Measurements from ENCODE around the gene TRPV3. TPM values are rescaled to one million over a fixed set of nuclear protein-coding genes. Genes with fewer than 3 reads are reported as not detected.
"Not testable (repeated sequence)": the region's sequence is repeated elsewhere in the genome, so short reads cannot be mapped to it uniquely, and the experiment has no call there.

TRPV3 gene
- total and polyA plus RNA-seq, 9 of the 15 experiments (the other 6 are each of a cell fraction or from before 2014, with no cell fraction given): 0.03 to 0.42 (median 0.11) TPM; not detected in 1

DNA sequence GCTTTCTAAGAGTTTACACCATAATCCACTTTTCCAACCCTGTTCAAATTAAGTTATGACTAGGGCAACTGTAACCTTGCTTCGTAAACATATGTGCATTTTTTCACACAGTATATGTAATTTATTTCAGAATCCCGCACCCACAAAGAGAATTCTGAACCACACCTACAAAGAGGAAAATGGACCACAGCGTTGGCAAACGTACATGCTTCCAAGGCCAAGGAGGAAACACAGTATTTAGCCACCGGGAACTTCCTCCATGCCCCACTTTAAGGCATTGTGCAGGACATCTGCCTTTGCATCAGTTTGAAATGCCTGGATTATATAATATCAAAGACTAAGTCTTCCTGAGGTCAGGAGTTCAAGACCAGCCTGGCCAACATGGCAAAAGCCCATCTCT is 88.1 kb downstream of the TRPV3 start:
- CTCF ChIA-PET (ENCODE audit: low intra/inter-chr PET ratio): no interaction called here
- Histone ChIP-seq H3K4me3 (no peak overlapping the region), H3K4me2 (ENCODE audit: insufficient read depth, low read length) (no peak overlapping the region), H3K27ac (ENCODE audit: extremely low read depth, low read depth, low read length) (no peak overlapping the region), H3K9ac (ENCODE audit: insufficient read depth in 1 of 2, low read depth in 2 of 2, low read length in 2 of 2) (no peak overlapping the region), H3K9me1 (ENCODE audit: control insufficient read depth, insufficient read depth, low read length) (no peaks in the 10 kb centered on the region), H3K36me3 (ENCODE audit: control insufficient read depth, insufficient read depth, low read length) (no peaks in the 10 kb centered on the region), H3K9me3 (replicated peaks; ENCODE audit: control insufficient read depth, insufficient read depth, low read depth, low read length) (no peaks in the 10 kb centered on the region), H3K79me2 (ENCODE audit: control insufficient read depth, insufficient read depth, low read length) (no peaks in the 10 kb centered on the region), H3K4me1 (replicated peaks in 1 of 2; ENCODE audit: control insufficient read depth in 2 of 2, insufficient read depth in 2 of 2, low read length in 2 of 2) (no peaks in the 10 kb centered on the region; a peak in 1 of 5 replicates), H3K27me3 (ENCODE audit: control insufficient read depth in 2 of 2, insufficient read depth in 2 of 2, low read length in 2 of 2) (peaks cover 12 to 13% of the 10 kb centered on the region in 2 experiments; a peak in 3 of 5 replicates), H2AFZ (ENCODE audit: low read depth, low read length) (no peak overlapping the region), H4K20me1 (replicated peaks; ENCODE audit: control insufficient read depth, insufficient read depth, low read length) (no peaks in the 10 kb centered on the region)
- no peak for TF ChIP-seq NR2C1 (IDR thresholded peaks at IDR 0.05)
- TF ChIP-seq NR2C1 (tag; IDR thresholded peaks at IDR 0.05): no peak
- TF ChIP-seq ZNF347 (CRISPR knock-in tag; IDR thresholded peaks at IDR 0.05; ENCODE audit: low read depth): no peak
- TF ChIP-seq RBM15 (IDR thresholded peaks at IDR 0.05; ENCODE audit: insufficient read depth, low read length): no peak
- no peak for TF ChIP-seq MAFF (IDR thresholded peaks at IDR 0.05; ENCODE audit: low read length)
- TF ChIP-seq HDAC3 (IDR thresholded peaks at IDR 0.05; ENCODE audit: borderline replicate concordance, partially characterized antibody): no peak
- TF ChIP-seq CHD1 (IDR thresholded peaks at IDR 0.05; ENCODE audit: low read length): no peak
- TF ChIP-seq PYGO2 (tag; IDR thresholded peaks at IDR 0.05): no peak
- TF ChIP-seq, protein P1, sequence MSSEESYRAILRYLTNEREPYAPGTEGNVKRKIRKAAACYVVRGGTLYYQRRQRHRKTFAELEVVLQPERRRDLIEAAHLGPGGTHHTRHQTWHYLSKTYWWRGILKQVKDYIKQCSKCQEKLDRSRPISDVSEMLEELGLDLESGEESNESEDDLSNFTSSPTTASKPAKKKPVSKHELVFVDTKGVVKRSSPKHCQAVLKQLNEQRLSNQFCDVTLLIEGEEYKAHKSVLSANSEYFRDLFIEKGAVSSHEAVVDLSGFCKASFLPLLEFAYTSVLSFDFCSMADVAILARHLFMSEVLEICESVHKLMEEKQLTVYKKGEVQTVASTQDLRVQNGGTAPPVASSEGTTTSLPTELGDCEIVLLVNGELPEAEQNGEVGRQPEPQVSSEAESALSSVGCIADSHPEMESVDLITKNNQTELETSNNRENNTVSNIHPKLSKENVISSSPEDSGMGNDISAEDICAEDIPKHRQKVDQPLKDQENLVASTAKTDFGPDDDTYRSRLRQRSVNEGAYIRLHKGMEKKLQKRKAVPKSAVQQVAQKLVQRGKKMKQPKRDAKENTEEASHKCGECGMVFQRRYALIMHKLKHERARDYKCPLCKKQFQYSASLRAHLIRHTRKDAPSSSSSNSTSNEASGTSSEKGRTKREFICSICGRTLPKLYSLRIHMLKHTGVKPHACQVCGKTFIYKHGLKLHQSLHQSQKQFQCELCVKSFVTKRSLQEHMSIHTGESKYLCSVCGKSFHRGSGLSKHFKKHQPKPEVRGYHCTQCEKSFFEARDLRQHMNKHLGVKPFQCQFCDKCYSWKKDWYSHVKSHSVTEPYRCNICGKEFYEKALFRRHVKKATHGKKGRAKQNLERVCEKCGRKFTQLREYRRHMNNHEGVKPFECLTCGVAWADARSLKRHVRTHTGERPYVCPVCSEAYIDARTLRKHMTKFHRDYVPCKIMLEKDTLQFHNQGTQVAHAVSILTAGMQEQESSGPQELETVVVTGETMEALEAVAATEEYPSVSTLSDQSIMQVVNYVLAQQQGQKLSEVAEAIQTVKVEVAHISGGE (CRISPR knock-in tag; IDR thresholded peaks at IDR 0.05): no peak
- TF ChIP-seq ERF (CRISPR knock-in tag; IDR thresholded peaks at IDR 0.05): no peak
- no peak for TF ChIP-seq NFATC3 (IDR thresholded peaks at IDR 0.05)
- TF ChIP-seq ADNP (tag; IDR thresholded peaks at IDR 0.05): no peak
- no peak for TF ChIP-seq LARP7 (IDR thresholded peaks at IDR 0.05)
- TF ChIP-seq TARDBP (IDR thresholded peaks at IDR 0.05): no peak
- 0% methylated on average over 4 of the region's 5 CpGs for WGBS (ENCODE audit: insufficient coverage, low coverage, missing lambda C conversion rate)
- DNase-seq (ENCODE audit: extremely low read depth in 1 of 4, low spot score in 3 of 4) (no peak), FAIRE-seq (no peak), ATAC-seq (no peak)
- BruUV-seq (replicated peaks): no TSS peak
- POLR2A ChIA-PET: no interaction called here
- in situ Hi-C loops (cut with MboI) (no loop called here), intact Hi-C loops (cut with micrococcal nuclease) (no loop called here)

DNA sequence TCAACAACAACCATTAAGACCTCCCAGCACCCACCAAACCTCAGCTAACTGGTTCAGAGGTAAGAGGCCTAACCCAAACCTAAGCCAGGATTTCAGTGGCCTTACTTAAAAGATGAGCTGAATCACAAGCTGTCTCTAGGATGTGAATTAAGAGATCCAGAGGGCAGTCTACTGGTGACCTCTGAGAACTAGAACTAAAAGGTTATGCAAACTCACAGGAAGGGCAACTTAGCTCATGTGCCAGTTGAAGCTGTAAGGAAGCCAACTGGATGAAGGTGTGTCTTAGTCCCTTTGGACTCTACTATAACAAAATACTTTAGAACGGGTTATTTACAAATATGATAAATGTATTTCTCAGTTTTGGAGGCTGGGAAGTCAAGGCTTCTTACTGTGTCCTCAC is 91.3 kb downstream of the TRPV3 start:
- H3K9me3 ChIP-seq (replicated peaks; ENCODE audit: control insufficient read depth, insufficient read depth, low read depth, low read length); H3K9ac ChIP-seq (ENCODE audit: insufficient read depth in 1 of 2, low read depth in 2 of 2, low read length in 2 of 2); FAIRE-seq; H3K4me3 ChIP-seq; BruUV-seq (replicated peaks); H2AFZ ChIP-seq (ENCODE audit: low read depth, low read length); in situ Hi-C loops (cut with MboI); CTCF ChIA-PET (ENCODE audit: low intra/inter-chr PET ratio); H4K20me1 ChIP-seq (replicated peaks; ENCODE audit: control insufficient read depth, insufficient read depth, low read length); H3K79me2 ChIP-seq (ENCODE audit: control insufficient read depth, insufficient read depth, low read length); H3K27me3 ChIP-seq (ENCODE audit: control insufficient read depth in 2 of 2, insufficient read depth in 2 of 2, low read length in 2 of 2); H3K27ac ChIP-seq (ENCODE audit: extremely low read depth, low read depth, low read length); DNase-seq (ENCODE audit: extremely low read depth in 1 of 4, low spot score in 3 of 4); ATAC-seq; H3K36me3 ChIP-seq (ENCODE audit: control insufficient read depth, insufficient read depth, low read length); H3K4me2 ChIP-seq (ENCODE audit: insufficient read depth, low read length); H3K9me1 ChIP-seq (ENCODE audit: control insufficient read depth, insufficient read depth, low read length); intact Hi-C loops (cut with micrococcal nuclease); H3K4me1 ChIP-seq (replicated peaks in 1 of 2; ENCODE audit: control insufficient read depth in 2 of 2, insufficient read depth in 2 of 2, low read length in 2 of 2): not testable (repeated sequence)
- POLR2A ChIA-PET: interaction anchor here (0.5 to 0.9 kb wide), 4 partner anchors 11 to 351 kb away, joined by 3 read pairs; no protein-coding TSS in a partner anchor
- 6% methylated on average over 1 of the region's 1 CpG for WGBS (ENCODE audit: insufficient coverage, low coverage, missing lambda C conversion rate)
